UCSD-AML1 (cell line): ENCODE data around the gene WARS2.

Experiments
- DNase-seq: peaks from one replicate; lab custom pipeline; 2025; ENCODE audit not compliant: unreplicated experiment; lab: John Stamatoyannopoulos, UW

WARS2 gene

DNA sequence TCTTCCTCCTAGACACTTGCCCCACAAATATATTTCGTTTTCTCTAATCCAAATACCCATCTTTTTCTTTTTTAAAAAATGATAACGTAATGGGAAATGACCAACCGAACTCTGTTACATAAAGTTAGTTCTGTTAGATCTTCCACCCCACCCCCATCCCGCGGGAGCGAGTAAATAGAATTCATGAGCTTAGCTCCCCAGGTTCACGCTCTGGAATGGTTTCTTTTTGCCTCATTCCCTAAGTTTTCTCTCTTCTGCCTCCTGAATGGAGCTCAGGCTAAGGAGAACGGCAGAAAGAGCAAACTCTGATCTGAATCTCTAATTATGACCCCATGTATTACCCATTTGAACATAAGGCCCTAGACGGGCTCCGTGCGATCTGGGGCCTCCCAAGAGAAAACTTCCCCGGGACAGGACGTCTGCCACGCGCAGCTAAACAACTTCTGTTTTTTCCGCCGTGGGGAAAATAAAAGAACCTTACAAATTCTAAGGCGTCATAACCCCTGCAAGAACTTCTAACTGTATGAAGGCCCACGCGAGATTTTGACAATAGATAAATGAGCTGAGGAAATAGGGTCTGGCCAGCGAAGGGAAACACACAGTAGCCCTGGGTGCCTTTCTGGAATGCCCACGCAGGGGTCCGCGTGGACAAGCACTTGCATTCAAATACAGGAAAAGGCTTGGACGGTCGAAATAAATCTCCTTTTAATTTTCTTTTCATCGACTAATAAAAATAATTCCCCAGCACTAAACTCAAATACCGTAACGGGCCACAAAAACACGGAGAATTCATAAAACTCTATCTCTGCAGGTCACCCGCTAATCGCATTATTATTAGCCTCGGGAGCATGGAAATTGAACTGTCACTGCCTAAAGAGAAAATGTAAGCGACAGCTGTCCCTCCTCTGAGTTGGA lies 154.6 kb downstream of the WARS2 start:
- no peak for DNase-seq

GRCh38 chr1:118984722-118985639 lies 155.5 kb downstream of the WARS2 start:
- no peak for DNase-seq

DNA sequence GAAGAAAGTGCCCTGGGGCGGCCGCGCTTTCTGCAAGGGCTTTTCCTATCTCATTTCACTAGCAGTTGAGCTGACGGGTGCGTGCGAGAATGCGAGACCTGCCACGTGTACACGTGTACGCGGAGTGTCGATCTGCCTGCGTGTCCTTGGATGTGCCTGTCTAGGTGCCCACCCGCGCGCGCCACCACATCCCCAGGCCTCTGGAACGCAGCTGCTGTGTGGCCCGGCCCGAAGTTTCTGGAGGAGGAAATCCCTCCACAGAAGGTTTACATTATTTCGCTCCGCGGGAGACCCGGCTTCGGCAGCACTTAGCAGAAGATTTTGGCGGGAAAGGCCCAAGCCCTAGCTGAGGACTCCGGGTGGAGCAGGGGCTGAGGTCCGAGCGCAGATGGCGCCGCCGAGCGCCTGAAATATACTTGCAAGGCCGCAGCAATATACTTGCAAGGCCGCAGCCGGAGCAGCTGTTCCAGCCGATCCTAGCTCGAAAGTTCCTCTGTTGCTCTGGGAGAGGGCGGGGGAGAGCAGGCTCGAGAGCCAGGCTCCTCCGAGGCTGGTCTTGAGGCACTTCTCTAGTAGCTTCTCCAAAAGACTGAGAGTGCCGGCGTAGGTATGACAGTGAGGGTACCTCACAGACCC lies 156.2 kb downstream of the WARS2 start:
- no peak for DNase-seq

DNA sequence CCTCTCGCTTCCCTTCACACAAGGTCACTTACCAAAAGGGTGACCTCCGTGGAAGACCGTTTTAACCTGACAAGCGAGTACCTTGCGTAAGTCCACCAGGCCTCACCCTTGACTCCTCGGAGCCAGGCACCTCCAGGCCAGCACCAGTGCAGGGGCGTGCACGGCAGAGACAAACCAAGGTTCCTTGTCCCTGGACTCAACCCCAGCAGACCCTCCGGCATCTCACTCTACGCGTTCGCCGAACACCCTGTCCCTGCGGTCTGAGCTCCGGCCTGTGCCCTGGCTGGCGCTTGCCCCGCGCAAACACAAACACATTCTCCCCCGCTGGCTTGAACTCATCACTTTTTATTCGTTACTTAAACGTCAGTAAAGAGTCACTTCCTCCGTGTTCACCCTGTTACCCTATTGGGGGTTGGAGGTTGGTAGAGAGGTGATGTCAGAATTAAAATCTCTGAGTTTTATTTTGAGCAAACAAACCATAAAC lies 156.9 kb downstream of the WARS2 start:
- no peak for DNase-seq

DNA sequence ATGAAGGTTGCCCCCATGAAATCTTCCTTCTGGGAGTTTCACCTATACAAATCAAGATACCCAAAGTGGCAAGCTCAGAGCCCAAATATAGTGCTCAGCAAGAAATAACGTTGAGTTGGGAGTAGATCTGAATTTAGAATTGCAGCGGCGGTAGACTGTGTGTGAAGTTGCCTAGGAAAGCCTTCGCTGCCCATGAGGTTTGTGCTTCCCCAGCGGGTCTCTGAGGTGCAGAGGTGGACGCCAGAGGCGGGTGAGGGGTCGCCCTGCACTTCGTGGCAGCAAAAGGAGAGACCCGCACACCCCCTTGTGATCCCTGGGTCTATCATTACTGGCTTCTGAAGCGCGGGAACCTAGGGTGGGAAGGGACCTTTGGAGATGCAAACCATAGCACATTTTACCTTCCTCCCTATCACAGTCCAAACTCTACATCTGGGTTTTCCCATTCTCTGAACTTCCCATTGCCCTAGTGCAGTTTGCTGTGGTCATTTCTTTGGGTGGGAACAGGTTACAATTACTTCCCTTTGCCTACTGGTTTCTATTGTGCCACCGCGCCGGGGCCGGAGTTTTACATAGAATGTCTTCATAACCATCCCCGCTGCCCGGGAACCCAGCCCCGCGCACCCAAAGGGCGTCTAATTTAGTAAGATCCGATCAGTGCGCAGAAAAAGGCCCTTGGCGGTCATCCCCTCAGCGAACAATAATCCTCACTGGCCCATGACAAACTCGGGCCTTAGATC lies 157.5 kb downstream of the WARS2 start:
- no peak for DNase-seq

DNA sequence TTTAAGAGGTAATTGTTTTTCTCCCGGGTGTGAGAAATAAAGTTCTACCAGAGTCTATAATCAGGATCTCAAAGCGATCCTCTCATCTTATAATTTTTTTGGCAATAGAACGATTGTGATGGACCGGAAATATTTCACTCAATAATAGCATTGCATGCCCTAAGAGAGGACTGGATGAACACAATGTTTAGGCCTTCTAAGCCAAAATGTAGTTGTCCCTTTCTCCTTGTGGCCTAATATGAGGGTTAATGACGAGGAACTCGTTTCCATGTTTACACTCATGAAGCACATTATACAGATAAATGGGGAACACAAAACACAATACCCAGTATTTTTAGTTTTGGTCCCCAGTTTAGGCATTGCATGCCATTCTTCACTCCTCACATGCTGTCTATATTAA lies 158.2 kb downstream of the WARS2 start:
- no peak for DNase-seq

DNA sequence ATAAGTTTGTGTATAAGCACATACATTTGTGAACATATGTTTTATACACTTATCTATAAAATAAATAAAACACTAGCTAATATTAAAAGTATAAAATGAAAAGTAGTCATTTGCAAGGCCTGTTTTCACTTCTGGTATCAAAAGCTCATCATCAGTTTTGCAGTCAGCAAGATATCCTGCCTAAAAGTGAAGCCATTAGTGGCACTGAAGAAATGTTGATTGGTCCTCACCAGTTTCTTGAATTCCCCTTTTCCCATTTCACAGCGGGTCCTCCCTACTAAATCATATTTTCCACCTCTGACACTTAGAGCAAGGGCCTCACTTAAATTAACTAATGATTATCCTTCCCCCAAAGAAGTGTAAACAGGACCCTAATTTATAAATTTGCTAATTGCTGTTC lies 159.0 kb downstream of the WARS2 start:
- no peak for DNase-seq
